Keratinocyte (primary cell): Measurements from ENCODE around the gene SNX17.

Experiments
- EZH2 ChIP-seq: IDR thresholded peaks from one replicate; pipeline ENCODE4 v1.6.1; 2012; ENCODE audit warnings: inconsistent platforms, mild to moderate bottlenecking, low read length, moderate library complexity
- TF ChIP-seq, protein P1 (sequence below), 3 experiments: IDR thresholded peaks in 1 of 3; conservative IDR thresholded peaks in 1 of 3; optimal IDR thresholded peaks in 1 of 3; 2 replicates in 2 of 3; 3 replicates in 1 of 3; pipeline versions ENCODE3 to v1.5.1; 2011; ENCODE audit warnings: low read length in 3 of 3, mild to moderate bottlenecking in 3 of 3, moderate library complexity in 2 of 3, control low read depth in 1 of 3, inconsistent platforms in 1 of 3; ENCODE audit not compliant: insufficient read depth in 2 of 3; ENCODE audit errors: extremely low read depth in 1 of 3

DNA sequence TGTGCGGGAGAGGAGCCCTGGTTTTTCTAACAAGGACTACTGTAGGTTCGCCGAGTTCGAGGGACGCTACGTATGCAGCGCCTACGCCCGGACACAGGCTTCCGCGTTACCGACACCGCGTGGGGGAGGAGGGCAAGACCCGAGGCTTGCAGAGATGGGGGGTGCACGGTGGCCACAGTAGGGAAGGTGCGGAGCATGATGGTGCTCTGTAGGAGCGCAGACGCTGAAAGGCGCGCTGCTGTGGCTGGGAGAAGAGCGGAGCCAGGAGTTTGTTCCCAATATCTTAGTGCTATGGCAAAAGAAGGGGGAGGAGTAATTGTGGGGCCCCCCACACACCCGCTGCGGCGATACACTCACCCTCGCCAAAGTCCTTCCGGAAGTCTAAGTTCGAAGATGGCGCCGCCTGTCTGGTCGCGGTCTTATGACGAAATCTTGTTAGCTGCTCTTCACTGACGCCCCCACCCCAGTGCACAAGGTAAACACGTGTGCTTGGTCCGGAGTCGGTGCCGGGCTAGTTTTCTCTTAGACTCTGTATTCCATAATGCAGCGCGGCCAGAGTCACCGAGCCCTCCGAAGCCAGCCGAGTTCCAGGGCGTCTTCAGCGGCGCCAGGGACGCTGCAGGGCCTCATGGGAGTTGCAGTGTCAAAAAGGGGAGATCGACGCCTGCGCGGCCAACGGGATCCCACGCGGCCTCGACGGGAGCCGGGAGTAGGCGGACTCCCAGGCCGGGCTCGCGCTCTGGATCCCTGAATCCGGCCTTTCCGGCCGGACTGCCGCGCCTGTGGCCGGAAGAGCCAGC, 13.8 kb upstream of the SNX17 start, which contains the start of gene GTF3C2:
- TF ChIP-seq EZH2 = no peak
- TF ChIP-seq, protein P1, sequence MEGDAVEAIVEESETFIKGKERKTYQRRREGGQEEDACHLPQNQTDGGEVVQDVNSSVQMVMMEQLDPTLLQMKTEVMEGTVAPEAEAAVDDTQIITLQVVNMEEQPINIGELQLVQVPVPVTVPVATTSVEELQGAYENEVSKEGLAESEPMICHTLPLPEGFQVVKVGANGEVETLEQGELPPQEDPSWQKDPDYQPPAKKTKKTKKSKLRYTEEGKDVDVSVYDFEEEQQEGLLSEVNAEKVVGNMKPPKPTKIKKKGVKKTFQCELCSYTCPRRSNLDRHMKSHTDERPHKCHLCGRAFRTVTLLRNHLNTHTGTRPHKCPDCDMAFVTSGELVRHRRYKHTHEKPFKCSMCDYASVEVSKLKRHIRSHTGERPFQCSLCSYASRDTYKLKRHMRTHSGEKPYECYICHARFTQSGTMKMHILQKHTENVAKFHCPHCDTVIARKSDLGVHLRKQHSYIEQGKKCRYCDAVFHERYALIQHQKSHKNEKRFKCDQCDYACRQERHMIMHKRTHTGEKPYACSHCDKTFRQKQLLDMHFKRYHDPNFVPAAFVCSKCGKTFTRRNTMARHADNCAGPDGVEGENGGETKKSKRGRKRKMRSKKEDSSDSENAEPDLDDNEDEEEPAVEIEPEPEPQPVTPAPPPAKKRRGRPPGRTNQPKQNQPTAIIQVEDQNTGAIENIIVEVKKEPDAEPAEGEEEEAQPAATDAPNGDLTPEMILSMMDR (optimal IDR thresholded peaks at IDR 0.05 in 1 of 3, IDR thresholded peaks at IDR 0.05 in 1 of 3, conservative IDR thresholded peaks at IDR 0.05 in 1 of 3; ENCODE audit: extremely low read depth in 1 of 3, insufficient read depth in 2 of 3, low read length in 3 of 3) = no peak
